Fibroblast of peridontal ligament (primary cell): Measurements from ENCODE around the gene ANKS1B.
"Not testable (repeated sequence)": the region's sequence is repeated elsewhere in the genome, so short reads cannot be mapped to it uniquely, and the experiment has no call there.

ENCODE experiments used
- DNase-seq: peaks from one replicate; pipeline ENCODE4 v3.0.0-alpha.2; 2010; ENCODE audit errors: extremely low read depth

The ANKS1B gene

DNA sequence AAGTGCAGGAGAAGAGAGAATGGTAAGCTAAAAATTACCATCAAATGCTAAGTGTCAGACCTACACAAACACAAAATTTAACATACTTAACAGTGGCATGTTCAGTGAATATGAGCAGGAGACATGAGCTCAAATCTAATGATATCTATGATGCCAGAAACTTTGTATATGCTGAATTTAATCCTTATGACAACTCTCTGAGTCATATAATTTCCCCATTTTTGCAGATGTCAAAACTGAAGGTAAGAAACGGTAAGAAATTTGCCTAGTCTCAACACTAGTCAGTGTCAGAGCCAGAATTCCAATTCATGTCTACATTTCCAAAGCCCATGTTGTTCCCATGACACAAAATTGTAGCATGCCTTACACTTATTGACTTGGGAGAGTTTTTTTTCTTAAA lies 963.9 kb downstream of the ANKS1B start:
- DNase-seq, result no peak

DNA sequence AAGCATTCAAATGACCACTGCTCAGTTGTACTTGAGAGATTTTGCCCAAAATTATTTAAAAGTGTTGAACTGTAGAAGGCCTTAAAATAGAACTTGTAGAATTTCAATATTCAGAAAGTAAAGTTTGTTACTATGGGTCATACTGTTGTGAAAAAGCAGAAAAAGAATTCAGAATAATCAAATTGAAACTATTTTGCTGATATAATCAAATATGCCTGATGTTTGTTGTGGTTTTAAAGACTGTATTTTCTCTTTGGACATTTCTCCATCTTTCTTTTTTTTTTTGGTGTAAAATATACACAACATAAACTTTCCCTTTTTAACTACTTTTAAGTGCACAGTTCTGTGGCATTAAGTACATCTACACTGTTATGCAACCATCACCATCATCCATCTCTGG lies 964.9 kb downstream of the ANKS1B start:
- DNase-seq, result no peak

DNA sequence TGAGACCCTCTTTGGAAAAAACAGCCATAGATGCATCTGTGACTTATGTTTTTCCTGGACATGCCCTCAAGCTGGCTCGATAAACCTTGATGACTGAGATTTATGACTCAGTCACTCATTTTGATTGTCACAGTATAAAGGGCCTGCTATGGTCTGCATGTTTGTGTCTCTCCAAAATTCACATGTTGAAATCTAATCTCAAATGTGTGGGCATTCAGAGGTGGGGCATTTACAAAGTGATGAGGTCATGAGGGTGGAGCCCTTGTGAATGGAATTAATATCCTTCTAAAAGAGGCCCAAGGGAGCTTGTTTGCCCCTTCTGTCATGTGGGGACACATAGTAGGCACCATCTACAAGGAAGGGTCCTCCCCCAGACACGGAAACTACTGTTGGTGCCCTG lies 966.8 kb downstream of the ANKS1B start:
- DNase-seq, result no peak

DNA sequence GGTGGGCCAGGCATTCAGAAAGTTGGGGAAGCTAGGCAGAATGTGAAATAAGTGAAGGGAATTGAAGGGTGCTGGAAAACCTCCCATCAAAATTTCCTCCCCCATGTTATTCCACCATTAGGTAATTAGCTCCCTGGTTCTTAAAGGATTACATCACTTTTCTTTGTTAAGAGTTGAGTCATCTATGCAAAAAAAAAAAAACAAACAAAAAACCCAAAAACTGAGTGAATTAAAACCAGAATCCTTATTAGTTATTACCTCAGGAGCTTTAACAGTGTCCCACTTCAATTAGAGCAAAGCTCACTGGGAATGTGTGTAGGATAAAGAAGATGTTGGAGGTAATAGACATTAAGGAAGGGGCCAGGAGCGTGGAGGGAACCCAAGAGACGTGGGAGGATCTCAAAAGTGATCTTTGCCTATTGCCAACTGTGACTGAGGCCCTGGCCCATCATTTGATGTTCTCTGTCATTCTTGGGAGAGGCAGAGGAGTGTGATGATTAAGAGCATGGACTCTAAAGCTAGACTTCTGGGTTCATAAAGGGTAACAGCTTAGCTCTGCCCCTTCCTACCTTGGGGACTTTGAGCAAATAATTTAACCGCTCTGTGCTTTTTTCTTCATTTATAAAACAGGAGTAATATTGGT lies 975.0 kb downstream of the ANKS1B start:
- DNase-seq, result no peak

DNA sequence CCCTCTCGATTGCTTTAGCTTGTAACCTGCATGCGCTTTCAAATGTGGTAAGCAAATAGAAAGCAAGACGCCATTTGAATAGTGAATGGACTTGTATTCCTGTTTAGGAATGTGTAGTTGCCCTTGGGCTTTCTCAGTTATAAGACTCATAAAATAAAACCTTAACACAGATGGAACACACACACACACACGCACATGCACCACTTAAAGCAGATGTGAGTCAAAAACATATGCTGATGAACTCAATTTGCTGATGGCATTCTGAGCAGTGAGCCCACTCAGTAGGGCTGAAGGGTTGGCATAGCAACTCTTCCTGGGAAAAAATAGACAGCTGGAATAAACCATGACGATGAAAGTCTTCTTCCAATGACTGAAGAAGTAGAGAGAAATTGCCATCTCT lies 979.1 kb downstream of the ANKS1B start:
- DNase-seq, result no peak

DNA sequence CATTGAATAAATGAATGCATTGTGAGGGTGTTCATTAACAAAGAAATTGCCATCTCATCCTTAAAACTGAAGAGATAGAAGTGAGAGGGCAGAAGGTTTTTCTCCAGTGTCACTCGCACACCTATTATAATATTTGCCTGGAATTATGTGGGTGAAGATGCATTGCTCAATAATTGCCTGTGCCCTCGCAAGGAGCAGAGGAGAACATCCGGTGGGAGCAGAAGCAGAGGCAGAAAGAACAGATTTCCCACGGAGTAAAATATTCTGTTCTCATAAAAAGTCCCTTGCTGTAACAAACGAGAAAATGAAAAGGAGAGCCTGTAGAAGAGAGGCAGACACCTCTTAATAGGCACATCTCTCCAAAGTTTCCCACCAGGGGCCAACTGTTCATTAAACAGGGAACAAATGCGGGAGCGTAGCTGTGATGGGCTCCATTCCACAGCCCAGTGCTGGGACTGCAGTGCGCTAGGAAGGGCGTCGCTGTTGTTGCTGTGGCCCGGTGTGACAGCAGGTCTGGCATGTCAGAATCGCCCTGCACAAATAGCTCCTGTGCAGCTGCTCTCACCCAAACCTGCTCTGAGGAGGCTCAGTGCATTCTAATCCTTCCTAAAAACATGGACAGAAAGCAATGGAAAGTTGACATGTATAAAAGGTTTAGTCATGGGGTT lies 979.8 kb downstream of the ANKS1B start:
- no peak for DNase-seq

DNA sequence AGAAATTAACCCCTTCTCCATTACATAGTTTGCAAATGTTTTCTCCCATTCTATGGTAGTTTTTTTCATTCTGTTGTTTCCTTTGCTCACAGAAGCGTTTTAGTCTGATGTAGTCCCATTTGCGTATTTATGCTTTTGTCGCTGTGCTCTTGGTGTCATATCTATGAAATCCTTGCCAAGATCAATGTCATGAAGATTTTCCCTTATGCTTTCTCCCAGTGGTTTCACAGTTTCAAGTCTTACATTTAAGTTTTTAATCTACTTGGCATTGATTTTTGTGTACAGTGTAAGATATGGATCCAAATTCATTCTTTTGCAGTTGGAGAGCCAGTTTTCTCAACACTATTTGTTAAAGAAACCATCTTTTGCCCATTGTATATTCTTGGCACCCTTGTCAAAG lies 982.0 kb downstream of the ANKS1B start:
- DNase-seq, result no peak

DNA sequence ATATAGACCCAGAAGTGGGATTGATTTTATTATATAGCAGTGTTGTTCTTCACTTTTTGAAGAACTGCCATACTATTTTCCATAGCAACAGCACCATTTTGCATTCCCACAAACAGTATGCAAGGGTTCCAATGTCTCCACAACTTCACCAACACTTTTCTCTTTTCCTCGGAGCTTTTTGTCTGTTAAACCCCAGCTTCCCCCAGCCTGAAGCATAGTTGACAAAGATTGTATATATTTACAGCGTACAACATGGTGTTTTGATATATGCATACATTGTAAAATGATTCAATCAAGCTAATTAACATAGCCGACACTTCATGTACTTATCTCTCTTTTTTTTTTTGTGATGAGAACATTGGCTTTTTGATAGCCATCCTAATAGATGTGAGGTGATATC lies 982.6 kb downstream of the ANKS1B start:
- no peak for DNase-seq

DNA sequence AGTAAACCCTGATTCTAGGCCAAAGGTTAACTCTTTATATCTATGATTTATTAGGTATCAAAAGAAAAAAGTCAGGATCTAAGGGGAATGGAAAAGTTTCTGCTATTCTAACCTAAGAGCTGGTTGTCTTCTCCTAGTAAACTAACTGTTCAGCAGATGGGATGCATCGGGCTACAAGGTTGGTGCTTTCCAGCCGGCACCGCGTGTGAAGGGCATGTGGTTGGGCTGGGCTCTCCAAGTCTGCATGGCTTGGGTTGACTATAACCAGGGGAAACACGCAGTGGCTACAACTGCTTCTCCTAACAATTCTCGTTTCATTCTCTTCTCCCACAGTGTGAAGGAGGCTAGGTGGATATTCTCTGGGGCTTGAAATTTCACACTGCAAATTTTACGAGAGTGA lies 985.2 kb downstream of the ANKS1B start:
- no peak for DNase-seq

DNA sequence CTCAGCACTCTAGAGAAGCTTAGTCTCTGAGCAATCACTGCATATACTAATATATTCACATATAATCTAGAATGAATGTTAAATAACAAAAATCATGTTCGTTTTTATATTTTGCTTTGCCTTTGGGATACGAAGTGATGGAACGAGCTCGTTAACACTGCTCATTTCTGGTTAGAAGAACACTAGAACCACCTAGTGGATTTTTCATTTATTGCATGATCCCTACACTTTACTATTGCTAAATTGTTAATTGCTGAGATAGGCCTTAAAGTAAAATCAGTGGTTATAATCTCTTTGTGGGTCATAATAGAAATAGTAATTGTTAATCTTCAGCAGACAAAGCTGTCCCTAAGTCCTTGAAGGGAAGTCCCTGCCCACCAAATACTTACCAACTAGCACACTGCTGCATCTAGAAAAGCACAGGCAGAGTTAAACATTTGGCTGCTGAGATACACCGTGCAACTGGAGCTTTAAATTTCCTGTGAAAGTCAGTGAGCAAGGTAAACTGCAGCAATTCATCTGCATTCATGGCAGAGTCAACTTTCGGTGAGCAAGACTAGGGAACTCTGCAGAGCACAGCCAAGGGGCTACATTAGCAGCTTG lies 985.9 kb downstream of the ANKS1B start:
- peak; percentile 71 for DNase-seq

DNA sequence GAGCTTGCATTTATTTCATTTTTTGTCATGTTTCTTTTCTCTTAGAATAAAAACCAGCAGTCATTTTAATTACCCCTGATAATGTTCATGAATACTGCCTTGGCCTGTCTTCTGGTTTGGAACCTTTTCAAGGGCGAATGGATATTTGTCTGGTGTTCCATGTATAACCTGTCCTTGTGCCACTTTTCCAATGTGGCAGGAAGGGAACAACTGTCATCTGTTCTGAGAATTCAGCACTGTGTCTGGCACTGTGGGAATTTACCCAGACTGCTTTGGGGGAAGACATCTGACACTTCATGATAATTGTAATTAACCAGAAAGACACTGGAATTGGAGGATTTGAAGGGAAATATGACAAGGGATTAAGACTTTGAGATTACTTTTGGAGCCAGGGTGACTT lies 986.8 kb downstream of the ANKS1B start:
- DNase-seq, result no peak

DNA sequence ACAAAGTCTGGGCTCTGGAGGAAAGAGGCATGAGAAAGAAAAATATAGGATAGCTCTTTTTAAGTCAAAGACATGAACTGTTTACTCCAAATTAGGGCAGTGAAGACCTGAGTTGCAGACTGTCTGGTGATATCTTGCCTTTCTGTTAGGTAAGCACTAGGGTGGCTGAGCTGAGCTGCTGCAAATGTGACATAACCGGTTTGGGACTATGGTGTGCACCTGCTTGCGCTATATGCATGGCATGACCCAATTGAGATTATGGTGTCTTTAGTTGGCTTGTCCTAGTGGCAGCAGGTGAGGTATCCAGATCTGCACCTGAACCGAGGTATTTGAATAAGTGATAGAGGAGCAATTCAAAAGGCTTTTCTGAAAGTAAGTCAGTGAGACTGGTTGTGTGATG lies 994.1 kb downstream of the ANKS1B start:
- DNase-seq, result no peak

DNA sequence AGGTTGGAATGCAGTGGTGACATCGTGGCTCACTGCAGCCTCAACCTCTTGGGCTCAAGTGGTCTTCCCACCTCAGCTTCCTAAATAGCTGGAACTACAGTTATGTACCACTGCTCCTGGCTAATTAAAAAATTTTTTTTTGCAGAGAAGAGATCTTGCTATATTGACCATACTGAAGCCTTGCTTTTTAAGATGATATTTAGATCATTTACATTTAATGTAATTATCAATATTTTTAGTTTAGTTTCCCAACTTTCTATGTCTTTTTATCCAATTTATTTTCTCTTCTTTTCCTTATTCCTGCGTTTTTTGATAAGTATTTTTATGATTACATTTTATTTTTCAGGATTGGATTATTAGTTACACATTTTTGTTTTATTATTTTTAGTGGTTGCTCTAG lies 999.6 kb downstream of the ANKS1B start:
- no peak for DNase-seq

DNA sequence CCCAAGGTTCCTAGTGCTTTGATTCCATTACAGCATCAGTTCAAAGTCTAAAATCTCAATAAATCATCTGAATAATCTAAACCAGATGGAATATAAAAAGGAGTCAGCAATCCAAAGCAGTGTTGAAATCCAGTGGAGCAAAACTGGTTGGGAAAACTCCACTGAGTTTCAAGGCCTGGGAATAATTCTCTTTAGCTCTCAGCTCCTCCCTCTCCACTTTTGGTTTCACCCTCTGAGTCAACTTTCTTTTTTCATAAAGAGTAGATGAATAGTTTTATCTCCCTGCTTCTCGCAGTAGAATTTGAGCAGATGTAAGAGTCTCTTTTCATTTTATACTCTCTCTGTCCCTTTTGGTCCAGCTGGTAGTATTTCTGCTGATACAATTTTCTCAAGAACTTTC lies 1001.1 kb downstream of the ANKS1B start:
- DNase-seq, result peak; percentile 30

DNA sequence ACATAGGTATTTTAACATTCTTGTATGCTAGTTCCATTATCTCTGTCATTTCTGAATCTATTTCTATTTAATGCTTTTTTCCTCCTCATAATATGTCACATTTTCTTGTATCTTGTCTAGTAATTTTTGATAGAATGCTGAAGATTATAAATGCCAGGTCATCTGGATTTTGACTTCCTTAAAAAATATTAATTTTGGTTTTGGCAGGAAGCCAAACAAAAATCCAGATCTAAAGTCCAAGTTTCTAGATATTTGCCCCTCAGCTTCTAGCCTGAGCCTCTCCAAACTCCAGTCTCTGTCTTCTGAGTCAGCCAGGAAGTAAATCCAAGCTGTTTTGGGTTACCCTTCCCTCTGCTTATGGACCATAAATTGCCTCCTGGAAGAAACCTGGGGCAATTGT lies 1004.2 kb downstream of the ANKS1B start:
- DNase-seq, result no peak

DNA sequence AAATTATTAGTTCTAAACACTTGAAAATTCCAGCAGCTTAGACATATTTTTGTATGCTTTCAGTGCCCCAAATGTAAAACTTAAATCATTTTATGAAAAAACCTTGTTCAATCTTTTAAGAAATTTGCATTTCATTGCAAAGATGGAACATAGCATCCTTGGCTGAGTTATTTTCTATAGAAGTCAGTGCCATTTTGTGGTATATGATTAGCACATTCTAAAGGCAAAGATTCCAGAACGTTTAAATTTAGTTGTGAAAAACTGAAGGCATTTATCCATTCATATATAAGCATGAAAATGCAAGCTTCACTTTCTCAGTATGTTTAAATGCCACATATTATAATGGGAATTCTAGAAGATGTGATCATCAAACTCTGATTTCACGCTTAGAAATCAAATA lies 1007.5 kb downstream of the ANKS1B start:
- DNase-seq, result no peak

DNA sequence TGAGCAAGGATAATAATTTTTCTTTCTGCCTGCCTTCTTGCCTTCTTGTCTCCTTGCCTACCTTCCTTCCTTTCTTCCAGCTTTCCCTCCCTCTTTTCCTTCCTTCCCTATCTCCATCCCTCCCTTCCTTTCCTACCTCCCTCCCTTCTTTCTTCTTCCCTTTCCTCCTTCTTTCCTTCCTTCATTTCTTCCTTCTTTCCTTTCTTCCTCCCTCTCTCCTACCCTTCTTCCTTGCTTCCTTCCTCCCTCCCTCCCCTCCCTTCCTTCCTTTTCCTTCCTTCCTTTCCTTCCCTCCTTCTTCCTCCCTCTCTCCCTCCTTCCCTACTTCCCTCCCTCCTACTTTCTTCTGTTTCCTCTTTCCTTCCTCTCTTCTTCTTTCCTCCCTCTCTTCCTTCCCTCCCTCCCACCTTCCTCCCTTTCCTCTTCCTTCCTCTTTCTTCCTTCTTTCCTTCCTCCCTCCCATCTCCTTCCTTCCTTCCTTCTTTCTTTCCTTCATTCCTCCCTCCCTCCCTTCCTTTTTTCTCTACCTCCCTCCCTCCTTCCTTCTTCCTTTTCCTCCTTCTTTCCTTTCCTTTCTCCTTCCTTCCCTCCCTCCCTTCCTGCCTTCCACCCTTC lies 1009.9 kb downstream of the ANKS1B start:
- DNase-seq, result no peak

DNA sequence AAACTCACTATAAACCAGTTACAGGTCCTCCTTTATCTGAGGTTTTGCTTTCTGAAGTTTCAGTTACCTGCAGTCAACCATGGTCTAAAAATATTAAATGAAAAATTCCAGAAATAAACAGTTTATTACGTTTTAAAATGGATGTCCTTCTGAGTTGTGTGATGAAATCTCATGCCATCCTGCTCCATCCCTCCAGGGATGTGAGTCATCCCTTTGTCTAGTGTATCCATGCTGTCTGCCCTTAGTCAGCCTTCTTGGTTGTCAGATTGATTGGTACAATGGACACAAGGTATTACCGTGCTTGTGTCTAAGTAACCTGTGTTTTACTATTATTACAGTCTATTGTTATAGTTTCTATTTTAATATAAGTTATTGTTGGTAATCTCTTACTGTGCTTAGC lies 1011.3 kb downstream of the ANKS1B start:
- no peak for DNase-seq

DNA sequence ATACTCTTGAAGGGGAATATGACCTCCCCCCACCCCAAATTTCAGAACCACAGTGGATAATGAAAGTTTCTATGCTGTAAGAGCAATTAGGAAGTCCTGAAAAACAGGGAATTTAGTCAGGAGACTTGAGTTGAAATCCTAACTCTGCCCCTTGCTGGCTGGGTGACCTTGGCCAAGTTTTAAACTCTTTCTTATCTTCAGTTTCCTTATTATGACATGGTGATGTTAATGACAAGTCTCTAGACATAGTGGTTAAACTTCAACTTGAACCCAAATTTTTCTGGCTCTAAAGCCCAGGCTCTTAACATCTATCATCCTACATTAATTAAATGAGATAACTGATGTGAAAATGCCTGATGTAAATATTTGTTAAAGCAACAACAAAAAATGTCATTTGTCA lies 1013.8 kb downstream of the ANKS1B start:
- DNase-seq, result no peak

DNA sequence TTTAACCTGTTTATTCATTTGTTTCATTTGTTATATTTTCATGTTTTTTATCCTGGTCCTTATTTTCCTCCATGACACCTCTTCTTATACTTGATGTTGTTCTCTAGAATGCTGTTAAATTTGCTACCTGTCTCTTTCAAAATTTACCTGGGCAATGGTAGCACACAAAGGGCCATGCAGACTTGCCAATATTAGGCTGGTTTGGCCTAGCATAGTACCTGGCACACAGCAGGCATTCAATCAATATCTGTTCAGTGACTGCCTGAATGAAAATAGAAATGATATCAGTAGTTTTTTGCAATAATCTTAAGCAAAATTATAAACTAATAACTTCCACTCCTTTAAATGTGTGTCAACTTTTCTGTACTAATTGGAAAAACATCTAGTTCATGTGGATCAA lies 1014.5 kb downstream of the ANKS1B start:
- no peak for DNase-seq

DNA sequence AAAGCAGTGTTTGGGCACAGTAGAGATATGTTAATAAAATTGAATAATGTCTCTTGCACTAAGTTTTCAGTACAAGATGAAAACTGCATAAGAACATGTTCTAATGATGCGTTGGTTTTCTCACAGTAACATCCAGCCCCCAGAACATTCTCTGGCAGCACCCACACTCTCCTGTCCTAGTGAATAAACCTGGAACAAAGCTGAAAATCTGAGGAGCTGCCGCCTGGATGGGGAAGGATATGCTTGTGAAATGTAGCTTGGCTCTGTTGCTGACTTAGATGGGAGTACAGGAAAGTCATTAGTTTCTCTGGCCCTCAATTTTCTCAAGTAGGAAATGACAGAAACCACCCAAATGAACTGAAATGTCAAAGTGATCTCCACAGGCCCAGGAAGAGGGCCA lies 1015.8 kb downstream of the ANKS1B start:
- no peak for DNase-seq

DNA sequence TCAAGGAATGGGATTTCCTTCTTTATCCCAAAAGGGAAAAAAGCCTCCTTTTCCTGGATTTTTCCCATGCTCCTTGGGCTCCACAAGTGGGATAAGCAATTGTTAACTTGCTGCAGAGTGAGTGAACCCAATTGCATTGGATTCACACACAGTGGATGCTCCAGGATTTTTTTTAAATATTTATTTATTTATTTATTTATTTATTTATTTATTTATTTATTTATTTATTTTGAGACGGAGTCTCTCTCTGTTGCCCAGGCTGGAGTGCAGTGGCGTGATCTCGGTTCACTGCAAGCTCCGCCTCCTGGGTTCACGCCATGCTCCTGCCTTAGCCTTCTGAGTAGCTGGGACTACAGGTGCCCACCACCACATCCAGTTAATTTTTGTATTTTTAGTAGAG lies 1027.6 kb downstream of the ANKS1B start:
- not testable (repeated sequence) for DNase-seq

DNA sequence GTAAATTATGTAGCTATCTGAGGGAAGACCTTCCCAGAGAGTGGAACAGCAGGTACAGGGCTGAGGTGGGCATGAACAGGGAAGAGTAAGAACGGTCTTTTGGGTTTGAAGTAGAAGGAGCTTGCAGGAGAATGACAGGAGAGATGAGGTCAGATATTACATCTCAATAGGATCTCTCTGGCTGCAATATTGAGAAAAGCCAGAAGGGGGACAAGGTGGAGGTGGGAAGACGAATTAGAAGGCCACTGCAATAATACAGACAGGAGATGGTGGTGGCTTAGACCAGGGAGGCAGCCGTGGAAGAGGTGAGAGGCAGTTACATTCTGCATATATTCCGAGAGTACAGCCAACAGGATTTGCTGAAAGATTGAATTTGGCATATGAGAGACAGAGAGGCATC lies 1029.5 kb downstream of the ANKS1B start:
- no peak for DNase-seq
